ENCODE results near the gene IL31RA. TPM values are rescaled to one million over a fixed set of nuclear protein-coding genes. Genes with fewer than 3 reads are reported as not detected.

The IL31RA gene
- total and polyA plus RNA-seq, 2 experiments from 2014 or later: not detected

DNA sequence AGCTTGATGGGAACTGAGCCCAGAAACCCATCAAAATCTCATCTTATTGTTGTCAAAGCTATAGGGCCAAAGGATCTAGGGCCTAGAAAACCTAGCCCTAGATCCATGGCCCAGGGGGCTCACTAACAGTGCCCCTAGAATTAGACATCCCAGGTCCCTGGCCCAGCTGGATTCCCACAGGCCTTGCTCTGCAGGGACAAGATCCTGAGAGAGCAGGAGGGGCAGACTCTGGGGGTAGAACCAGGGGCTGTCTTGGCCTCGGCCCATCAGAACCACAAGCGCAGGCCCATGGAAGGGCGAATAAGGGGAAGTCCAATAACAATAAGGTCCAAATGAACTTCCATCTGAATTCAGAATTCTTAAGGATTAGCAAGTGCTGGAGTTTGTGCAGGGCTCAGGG is 74.0 kb downstream of the IL31RA start:
- ATAC-seq (no peak), DNase-seq (ENCODE audit: low spot score) (no peak)
- Histone ChIP-seq H3K36me3 (ENCODE audit: insufficient read depth) (no peaks in the 10 kb centered on the region), H3K4me3 (no peak overlapping the region), H3K27me3 (ENCODE audit: insufficient read depth) (no peaks in the 10 kb centered on the region), H4K20me1 (replicated peaks; ENCODE audit: insufficient read depth) (no peaks in the 10 kb centered on the region; the same call in 1 of the 2 replicates), H3K4me2 (no peak overlapping the region), H3K4me1 (ENCODE audit: insufficient read depth) (no peaks in the 10 kb centered on the region), H3K9me2 (ENCODE audit: insufficient read depth) (no peaks in the 10 kb centered on the region), H3K79me2 (replicated peaks; ENCODE audit: insufficient read depth) (no peaks in the 10 kb centered on the region), H3F3A (replicated peaks; ENCODE audit: low read depth) (no peaks in the 10 kb centered on the region), H2AFZ (no peak overlapping the region; the same call in 1 of the 2 replicates), H3K27ac (ENCODE audit: low read depth) (no peak overlapping the region)
- Mint-ChIP-seq H3K4me1 (peaks cover 8% of the 10 kb centered on the region), H3K4me3 (no peak overlapping the region), H3K27ac (no peak overlapping the region), H3K27me3 (ENCODE audit: insufficient read depth, low read depth, poor library complexity) (peaks cover 7% of the 10 kb centered on the region), H3K9me3 (no peaks in the 10 kb centered on the region; the same call in 2 of the 3 replicates), H3K36me3 (ENCODE audit: low read depth) (no peaks in the 10 kb centered on the region; the same call in 2 of the 3 replicates)
- TF ChIP-seq CREB1 (CRISPR knock-in tag; IDR thresholded peaks at IDR 0.05; ENCODE audit: low read depth) (no peak), EZH2phosphoT487 (IDR thresholded peaks at IDR 0.05; ENCODE audit: unreplicated experiment) (no peak), ZNF331 (CRISPR knock-in tag; IDR thresholded peaks at IDR 0.05; ENCODE audit: low read depth) (no peak)

DNA sequence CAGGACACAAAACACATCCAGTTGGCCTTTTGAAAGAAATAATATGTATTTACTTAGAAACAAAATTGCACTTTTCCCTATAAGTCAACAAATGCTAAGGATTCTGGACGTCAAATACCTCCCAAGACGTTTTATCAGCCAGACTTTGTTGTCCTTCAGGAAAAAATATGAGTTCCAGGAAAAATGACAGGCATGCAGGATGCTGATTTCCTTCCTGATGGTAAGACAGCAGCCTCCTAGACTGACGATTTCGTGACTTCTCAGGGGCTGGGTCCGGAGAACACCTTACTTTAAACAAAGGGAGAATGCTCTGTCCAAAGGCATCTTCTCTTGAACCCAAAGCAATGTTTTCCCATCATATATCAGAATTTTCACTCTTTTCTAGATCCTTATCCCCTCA is 74.6 kb downstream of the IL31RA start:
- Histone ChIP-seq H2AFZ (no peak overlapping the region; the same call in 1 of the 2 replicates), H3K9me2 (ENCODE audit: insufficient read depth) (no peaks in the 10 kb centered on the region), H3F3A (replicated peaks; ENCODE audit: low read depth) (no peaks in the 10 kb centered on the region), H3K4me3 (no peak overlapping the region), H3K4me1 (ENCODE audit: insufficient read depth) (no peaks in the 10 kb centered on the region), H3K27ac (ENCODE audit: low read depth) (no peak overlapping the region), H4K20me1 (replicated peaks; ENCODE audit: insufficient read depth) (no peaks in the 10 kb centered on the region; the same call in 1 of the 2 replicates), H3K79me2 (replicated peaks; ENCODE audit: insufficient read depth) (no peaks in the 10 kb centered on the region), H3K27me3 (ENCODE audit: insufficient read depth) (no peaks in the 10 kb centered on the region), H3K36me3 (ENCODE audit: insufficient read depth) (no peaks in the 10 kb centered on the region), H3K4me2 (no peak overlapping the region)
- H3K36me3 Mint-ChIP-seq (ENCODE audit: low read depth): no peaks in the 10 kb centered on the region; the same call in 2 of the 3 replicates
- DNase-seq (ENCODE audit: low spot score): no peak
- H3K4me1 Mint-ChIP-seq: peaks cover 8% of the 10 kb centered on the region
- H3K27me3 Mint-ChIP-seq (ENCODE audit: insufficient read depth, low read depth, poor library complexity): peaks cover 7% of the 10 kb centered on the region
- H3K27ac Mint-ChIP-seq: no peak overlapping the region
- no peak for ATAC-seq
- no peak overlapping the region for H3K4me3 Mint-ChIP-seq
- H3K9me3 Mint-ChIP-seq: no peaks in the 10 kb centered on the region; the same call in 2 of the 3 replicates
- TF ChIP-seq NANOG (IDR thresholded peaks at IDR 0.05; ENCODE audit: borderline replicate concordance) (no peak), EZH2 (IDR thresholded peaks at IDR 0.05; ENCODE audit: low read depth, unreplicated experiment) (no peak), ZNF331 (CRISPR knock-in tag; IDR thresholded peaks at IDR 0.05; ENCODE audit: low read depth) (no peak), CREB1 (CRISPR knock-in tag; IDR thresholded peaks at IDR 0.05; ENCODE audit: low read depth) (no peak)
- TF ChIP-seq, protein P1, sequence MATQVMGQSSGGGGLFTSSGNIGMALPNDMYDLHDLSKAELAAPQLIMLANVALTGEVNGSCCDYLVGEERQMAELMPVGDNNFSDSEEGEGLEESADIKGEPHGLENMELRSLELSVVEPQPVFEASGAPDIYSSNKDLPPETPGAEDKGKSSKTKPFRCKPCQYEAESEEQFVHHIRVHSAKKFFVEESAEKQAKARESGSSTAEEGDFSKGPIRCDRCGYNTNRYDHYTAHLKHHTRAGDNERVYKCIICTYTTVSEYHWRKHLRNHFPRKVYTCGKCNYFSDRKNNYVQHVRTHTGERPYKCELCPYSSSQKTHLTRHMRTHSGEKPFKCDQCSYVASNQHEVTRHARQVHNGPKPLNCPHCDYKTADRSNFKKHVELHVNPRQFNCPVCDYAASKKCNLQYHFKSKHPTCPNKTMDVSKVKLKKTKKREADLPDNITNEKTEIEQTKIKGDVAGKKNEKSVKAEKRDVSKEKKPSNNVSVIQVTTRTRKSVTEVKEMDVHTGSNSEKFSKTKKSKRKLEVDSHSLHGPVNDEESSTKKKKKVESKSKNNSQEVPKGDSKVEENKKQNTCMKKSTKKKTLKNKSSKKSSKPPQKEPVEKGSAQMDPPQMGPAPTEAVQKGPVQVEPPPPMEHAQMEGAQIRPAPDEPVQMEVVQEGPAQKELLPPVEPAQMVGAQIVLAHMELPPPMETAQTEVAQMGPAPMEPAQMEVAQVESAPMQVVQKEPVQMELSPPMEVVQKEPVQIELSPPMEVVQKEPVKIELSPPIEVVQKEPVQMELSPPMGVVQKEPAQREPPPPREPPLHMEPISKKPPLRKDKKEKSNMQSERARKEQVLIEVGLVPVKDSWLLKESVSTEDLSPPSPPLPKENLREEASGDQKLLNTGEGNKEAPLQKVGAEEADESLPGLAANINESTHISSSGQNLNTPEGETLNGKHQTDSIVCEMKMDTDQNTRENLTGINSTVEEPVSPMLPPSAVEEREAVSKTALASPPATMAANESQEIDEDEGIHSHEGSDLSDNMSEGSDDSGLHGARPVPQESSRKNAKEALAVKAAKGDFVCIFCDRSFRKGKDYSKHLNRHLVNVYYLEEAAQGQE (IDR thresholded peaks at IDR 0.05; ENCODE audit: unreplicated experiment): no peak
- TF ChIP-seq, protein P2, sequence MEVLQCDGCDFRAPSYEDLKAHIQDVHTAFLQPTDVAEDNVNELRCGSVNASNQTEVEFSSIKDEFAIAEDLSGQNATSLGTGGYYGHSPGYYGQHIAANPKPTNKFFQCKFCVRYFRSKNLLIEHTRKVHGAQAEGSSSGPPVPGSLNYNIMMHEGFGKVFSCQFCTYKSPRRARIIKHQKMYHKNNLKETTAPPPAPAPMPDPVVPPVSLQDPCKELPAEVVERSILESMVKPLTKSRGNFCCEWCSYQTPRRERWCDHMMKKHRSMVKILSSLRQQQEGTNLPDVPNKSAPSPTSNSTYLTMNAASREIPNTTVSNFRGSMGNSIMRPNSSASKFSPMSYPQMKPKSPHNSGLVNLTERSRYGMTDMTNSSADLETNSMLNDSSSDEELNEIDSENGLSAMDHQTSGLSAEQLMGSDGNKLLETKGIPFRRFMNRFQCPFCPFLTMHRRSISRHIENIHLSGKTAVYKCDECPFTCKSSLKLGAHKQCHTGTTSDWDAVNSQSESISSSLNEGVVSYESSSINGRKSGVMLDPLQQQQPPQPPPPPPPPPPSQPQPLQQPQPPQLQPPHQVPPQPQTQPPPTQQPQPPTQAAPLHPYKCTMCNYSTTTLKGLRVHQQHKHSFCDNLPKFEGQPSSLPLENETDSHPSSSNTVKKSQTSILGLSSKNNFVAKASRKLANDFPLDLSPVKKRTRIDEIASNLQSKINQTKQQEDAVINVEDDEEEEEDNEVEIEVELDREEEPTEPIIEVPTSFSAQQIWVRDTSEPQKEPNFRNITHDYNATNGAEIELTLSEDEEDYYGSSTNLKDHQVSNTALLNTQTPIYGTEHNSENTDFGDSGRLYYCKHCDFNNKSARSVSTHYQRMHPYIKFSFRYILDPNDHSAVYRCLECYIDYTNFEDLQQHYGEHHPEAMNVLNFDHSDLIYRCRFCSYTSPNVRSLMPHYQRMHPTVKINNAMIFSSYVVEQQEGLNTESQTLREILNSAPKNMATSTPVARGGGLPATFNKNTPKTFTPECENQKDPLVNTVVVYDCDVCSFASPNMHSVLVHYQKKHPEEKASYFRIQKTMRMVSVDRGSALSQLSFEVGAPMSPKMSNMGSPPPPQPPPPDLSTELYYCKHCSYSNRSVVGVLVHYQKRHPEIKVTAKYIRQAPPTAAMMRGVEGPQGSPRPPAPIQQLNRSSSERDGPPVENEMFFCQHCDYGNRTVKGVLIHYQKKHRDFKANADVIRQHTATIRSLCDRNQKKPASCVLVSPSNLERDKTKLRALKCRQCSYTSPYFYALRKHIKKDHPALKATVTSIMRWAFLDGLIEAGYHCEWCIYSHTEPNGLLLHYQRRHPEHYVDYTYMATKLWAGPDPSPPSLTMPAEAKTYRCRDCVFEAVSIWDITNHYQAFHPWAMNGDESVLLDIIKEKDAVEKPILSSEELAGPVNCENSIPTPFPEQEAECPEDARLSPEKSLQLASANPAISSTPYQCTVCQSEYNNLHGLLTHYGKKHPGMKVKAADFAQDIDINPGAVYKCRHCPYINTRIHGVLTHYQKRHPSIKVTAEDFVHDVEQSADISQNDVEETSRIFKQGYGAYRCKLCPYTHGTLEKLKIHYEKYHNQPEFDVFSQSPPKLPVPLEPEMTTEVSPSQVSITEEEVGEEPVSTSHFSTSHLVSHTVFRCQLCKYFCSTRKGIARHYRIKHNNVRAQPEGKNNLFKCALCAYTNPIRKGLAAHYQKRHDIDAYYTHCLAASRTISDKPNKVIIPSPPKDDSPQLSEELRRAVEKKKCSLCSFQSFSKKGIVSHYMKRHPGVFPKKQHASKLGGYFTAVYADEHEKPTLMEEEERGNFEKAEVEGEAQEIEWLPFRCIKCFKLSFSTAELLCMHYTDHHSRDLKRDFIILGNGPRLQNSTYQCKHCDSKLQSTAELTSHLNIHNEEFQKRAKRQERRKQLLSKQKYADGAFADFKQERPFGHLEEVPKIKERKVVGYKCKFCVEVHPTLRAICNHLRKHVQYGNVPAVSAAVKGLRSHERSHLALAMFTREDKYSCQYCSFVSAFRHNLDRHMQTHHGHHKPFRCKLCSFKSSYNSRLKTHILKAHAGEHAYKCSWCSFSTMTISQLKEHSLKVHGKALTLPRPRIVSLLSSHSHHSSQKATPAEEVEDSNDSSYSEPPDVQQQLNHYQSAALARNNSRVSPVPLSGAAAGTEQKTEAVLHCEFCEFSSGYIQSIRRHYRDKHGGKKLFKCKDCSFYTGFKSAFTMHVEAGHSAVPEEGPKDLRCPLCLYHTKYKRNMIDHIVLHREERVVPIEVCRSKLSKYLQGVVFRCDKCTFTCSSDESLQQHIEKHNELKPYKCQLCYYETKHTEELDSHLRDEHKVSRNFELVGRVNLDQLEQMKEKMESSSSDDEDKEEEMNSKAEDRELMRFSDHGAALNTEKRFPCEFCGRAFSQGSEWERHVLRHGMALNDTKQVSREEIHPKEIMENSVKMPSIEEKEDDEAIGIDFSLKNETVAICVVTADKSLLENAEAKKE (CRISPR knock-in tag; IDR thresholded peaks at IDR 0.05): no peak
- TF ChIP-seq, protein P3, sequence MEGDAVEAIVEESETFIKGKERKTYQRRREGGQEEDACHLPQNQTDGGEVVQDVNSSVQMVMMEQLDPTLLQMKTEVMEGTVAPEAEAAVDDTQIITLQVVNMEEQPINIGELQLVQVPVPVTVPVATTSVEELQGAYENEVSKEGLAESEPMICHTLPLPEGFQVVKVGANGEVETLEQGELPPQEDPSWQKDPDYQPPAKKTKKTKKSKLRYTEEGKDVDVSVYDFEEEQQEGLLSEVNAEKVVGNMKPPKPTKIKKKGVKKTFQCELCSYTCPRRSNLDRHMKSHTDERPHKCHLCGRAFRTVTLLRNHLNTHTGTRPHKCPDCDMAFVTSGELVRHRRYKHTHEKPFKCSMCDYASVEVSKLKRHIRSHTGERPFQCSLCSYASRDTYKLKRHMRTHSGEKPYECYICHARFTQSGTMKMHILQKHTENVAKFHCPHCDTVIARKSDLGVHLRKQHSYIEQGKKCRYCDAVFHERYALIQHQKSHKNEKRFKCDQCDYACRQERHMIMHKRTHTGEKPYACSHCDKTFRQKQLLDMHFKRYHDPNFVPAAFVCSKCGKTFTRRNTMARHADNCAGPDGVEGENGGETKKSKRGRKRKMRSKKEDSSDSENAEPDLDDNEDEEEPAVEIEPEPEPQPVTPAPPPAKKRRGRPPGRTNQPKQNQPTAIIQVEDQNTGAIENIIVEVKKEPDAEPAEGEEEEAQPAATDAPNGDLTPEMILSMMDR (conservative IDR thresholded peaks at IDR 0.05; ENCODE audit: low read depth in 2 of 2): no peak
